Stimulated activated naive CD4-positive, alpha-beta T cell (primary cell): Measurements from ENCODE around the gene LYPD8.

ENCODE experiments used
- DNase-seq, 6 experiments: peaks; one replicate each; lab custom pipeline; 2025; lab: John Stamatoyannopoulos, UW

LYPD8 gene

DNA sequence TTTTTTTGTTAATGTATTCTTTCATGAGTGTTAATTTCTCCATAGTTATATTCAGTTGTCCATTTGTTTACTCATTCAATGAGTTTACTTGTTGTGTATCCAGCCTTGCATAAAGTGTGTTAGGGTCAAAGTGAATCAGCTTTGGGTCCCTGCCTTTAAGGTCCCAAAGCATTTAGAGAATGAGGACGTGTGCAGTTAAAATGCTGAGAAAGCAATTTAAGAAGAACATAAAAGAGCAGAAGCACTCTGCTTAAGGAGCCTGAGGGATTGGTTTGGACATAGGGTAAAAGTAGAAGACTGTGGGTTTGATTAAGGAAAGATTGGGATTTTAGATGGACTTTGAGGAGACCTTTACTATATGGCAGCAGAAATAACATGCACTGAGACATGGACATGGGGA, 56.5 kb downstream of the LYPD8 start:
- no peak for DNase-seq

DNA sequence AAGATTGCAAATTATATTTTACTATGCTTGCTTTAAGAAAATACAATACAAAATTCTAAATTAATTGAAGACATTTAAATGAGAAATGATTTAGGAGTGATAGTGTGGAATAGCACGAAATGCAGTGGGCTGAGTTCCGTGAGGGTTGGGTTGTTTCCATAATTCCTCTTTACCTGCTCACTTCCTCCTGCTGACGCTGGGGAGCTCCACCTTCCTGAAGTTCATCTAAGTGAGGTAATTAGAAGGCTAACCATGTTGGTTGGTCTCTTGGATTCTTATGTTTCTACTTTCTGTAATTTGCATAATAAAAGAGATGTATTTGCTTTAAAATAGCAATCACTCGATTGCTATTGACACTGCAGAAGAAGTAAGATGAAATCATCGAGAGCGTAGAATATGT, 57.7 kb downstream of the LYPD8 start:
- DNase-seq: no peak

DNA sequence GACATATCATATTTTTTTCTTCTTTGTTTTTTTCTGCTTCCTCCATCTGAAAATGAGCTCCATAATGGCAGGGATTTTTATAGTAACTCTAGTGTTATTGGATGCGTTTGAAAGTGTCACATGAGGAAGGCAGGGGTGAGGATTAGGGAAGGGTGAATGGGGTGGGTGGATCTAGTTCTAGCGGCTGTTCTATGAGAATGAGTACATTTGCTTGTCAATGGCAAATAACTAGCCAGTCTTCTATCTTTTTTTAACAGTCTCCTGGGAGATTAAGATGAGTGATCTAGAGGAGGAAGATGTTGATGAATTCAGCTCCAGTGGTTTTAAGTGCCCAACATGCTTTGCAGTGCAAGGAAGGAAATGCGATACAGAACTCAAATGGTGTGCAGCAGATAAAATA, 58.8 kb downstream of the LYPD8 start:
- no peak for DNase-seq

DNA sequence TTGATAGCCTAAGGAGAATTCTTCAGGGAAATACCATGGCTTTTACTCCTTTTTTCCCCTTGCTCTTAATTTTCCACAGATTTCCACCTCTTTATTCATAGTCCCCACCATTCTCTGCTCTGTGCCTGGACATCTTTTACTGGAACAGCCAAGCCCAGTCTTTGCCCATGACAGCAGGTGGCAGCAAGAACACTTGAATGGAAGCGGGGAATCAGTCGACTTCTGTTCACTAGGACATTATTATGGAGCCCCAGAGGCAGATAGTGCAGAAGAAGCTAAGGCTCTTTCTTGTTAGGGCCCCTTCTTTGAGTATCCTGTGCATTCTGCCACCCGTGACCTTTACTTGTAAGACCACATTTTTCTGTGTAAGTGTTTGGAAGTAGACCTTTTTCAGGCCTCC, 59.3 kb downstream of the LYPD8 start:
- DNase-seq: no peak

- no peak for DNase-seq
Measured at GRCh38 chr1:248695451-248696132, 60.0 kb downstream of the LYPD8 start.

DNA sequence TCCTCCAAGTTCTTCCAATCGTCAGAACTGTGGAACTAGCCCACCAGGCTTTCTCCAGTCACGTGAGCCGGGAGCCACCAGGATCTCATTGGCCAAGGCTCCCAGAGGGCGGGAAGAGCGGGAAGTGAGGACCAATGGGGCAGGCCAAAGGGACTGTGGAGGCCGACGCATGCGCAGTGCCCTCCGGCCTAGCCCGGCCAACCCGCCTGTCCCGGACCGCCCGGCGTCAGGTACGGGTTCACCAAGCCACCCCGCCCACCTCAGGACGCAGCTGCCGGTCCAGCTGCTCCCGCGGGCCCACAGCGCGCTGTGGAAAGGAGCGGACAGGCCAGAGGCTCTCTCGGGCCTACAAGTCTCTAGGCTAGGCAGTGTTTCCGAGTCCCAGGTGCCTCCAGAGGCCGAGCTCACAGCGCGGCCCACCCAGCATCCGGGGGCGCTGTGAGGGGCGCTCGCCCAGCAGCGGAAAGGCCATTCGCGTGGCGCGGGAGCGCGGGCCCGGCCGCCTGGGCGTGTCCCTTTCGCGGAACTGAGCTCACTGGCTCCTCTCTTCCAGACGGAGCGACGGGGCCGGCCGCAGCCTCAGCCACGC, 63.9 kb downstream of the LYPD8 start:
- DNase-seq: no peak
